GM19324 (cell line): ENCODE data around the gene CNTNAP2.

ENCODE experiments used
- ATAC-seq: cut with Tn5 transposase; IDR thresholded peaks from one replicate; pipeline ENCODE4 v1.9.1; 2021; ENCODE audit warnings: mild to moderate bottlenecking, moderate library complexity; ENCODE audit not compliant: unreplicated experiment, low FRiP score

CNTNAP2 gene

DNA sequence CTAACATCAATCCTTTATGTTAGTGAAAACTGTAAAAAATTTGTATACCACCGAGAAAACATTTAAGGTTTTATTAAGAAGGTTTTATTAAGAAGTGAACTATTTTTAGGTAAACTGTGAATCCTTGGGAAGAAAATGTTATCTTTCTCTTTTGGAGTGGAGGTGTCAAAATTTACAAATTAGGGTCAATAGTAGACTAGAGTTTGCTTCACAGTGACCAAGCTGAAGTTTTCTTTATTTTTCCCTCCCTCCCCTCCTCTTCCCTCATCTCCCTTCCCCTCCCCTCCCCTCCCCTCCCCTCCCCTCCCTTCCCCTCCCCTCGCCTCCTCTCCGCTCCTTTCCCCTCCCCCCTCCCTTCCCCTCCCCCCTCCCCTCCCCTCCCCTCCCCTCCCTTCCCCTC lies 168.8 kb downstream of the CNTNAP2 start:
- ATAC-seq = no peak

DNA sequence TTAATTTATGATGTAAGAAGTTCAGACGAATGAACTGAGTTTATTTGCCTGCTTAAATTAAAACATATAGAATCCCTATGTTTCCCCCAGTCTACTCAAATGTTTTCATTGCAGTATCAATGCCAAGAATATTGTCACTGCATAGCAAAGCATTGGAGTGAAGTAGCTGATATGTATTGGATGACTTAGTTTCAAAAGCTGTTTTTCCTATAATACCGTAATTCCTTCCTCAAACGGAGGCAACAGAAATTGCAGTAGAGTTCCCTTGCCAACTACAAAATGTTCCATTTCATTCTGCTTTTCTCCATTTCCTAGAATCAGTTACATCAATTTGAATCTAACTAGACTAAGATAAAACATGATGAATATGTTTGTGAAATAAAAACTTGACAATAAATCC lies 174.1 kb downstream of the CNTNAP2 start:
- ATAC-seq = no peak

DNA sequence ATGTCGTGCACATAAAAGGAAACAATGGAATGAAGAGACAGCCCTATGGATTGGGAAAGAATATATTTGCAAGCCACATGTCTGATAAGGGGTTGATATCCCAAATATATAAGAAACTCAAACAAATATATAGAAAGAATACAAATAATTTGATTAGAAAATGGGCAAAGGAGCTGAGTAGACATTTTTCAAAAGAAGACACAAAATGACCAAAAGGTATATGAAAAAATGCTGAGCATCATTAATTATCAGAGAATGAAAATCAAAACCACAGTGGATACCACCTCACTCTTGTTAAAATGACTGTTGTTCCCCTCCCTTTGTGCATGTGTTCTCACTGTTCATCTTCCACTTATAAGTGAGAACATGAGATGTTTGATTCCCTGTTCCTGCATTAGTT lies 175.3 kb downstream of the CNTNAP2 start:
- ATAC-seq = no peak

DNA sequence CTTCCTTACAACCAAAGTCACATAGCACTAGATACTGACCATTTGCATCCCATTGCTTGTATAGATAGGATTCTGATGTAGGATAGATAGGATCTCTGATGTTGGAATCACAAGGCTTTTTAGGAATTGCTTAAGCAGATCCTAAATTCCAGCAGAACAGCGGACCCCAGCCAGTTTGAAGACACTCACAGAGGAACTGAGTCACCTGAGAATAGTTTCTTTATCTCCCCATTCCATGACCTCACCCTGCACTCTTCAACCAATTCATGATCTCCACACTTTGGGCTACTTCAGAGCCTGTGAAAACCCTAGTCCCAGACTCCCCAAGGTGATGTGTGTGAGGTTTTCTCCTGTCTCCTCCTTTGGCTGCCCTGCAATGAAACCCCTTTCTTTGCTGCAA lies 179.4 kb downstream of the CNTNAP2 start:
- ATAC-seq = no peak

DNA sequence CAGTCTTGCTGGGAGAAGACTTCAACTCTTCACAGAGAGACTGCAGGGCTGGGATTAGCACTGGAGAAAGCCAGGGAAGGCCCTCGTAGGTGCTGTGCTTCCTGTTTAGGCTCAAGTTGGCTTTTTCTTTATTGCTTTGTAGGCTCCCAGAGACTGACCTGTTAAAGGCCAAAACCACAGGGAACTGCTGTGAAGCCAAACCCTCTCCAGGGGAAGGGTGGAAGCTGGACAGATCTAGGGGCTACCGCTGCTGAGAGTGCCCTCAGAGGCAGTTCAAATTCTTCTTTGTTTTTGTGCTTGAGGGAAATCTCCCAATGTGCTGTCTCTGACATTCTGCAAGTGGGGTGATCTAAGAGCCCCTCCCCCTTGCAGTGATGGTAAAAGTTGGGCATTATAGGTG lies 198.4 kb downstream of the CNTNAP2 start:
- no peak for ATAC-seq

DNA sequence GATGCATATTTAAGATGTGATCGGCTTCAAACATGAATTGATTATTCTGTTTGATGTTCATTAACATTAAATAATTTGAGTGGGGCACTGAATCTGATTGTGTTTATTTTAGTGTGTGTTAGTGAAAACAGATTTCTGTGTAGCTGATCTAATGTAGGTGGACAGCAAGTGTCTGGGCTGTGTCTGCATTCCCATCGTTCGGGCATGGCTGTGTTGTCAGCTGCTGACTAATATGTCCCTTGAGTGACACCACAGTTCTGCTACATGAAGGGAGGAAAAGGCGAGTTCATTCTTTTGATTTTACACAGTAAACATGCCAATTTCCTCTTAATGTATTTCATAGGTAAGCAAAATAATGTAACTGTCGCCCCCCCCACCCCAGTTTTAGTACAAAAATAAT lies 203.0 kb downstream of the CNTNAP2 start:
- ATAC-seq = no peak

DNA sequence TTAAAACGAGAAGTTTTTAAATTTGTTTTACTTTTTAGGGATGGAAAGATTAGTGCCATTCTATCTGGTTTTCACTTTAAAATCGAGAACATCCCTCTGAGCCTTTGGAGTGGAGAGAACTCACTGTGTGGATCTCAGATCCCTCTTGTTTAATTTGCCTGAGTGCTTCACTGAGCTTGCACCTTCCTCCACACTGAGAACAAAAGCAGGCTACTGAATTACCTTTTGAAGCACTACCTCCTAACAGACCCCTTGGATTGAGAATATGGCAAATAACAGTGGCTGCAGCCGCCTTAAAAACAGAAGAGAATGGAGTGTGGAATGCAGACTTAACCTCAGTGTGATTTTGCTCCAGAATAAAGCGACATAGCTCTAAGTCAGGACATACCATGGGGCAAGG lies 204.7 kb downstream of the CNTNAP2 start:
- ATAC-seq = no peak

DNA sequence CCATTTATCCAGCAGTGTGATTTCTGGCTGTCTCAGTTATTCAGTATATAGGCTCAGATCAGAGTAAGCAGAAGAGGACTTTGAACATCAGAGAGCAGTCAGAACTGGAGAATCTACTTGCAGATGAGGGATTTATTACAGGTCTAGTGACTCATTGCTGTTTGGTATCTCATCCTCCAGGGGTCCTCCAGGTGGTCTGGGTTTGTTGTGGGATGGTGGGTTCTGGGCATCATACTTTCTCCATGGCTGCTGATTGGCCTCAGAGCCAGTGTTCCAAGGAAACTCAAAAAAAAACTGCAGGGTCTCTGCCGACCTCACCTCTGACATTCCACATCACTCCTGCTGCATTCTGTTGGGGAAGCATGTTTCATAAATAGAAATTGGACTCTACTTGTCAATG lies 214.8 kb downstream of the CNTNAP2 start:
- ATAC-seq = no peak

DNA sequence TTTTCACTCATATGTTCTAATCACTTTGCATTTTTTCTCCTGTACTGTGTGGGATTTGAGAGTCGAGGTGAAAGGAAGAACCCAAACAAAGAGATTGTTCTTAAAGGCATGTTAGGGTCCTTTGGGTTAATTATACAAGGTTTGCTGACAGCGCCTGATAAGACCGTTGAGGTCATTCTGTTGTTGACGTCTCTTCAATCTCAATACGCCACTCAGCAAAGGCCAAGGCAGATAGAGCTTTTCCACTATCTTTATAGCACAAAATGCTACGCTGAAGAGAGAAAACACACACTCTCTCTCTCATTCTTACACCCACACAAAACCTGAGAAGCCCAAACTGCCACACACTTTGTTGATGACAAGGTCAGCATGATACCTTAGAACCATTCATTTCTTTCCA lies 228.7 kb downstream of the CNTNAP2 start:
- ATAC-seq = no peak

DNA sequence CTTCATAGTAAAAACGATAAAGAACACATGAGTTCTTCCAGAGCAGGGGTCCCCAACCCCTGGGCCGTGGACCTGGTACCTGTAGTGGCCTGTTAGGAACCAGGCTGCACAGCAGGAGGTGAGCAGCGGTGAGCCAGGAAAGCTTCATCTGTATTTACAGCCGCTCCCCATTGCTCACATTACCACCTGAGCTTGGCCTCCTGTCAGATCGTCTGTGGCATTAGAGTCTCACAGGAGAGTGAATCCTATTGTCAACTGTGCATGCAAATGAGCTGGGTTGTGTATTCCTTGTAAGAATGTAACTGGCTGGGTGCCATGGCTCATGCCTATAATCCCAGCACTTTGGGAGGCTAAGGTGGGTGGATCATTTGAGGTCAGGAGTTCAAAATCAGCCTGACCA lies 229.5 kb downstream of the CNTNAP2 start:
- ATAC-seq = no peak

DNA sequence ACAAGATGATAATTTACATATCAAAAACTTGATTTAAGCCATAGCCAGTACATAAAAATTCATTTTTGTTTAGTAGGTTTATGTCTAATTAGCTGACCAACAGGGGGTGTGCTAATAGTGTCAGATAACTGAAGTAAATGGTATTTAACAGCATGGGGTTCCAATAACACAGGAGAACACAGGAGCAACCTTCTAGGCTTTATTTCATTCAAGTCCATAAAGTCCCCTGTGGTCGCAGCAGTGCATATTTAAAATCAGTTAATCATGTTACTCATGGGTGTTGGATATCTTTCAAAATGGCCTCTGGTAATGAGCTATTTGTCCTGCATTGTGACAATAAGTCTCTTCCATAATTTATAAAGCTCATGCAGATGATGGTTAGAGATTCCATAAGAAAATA lies 238.6 kb downstream of the CNTNAP2 start:
- no peak for ATAC-seq

DNA sequence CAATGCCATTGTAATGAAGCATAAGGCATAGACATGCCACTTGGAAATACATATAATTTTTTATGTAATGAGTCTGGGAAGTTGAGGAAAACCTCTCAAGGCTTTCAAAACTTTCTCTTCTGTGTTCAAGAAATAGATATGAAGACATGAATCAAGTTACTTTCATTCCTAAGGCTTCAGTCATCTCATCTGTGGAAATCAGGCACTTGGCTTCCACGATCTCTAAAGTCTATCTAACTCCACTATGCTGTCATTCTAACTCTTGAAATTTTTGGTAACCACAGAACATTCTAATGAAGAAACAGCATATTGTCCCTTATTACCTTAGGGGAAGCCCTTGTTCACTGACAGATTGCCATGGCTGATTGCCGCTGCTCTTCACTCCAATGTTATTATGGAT lies 242.6 kb downstream of the CNTNAP2 start:
- no peak for ATAC-seq

DNA sequence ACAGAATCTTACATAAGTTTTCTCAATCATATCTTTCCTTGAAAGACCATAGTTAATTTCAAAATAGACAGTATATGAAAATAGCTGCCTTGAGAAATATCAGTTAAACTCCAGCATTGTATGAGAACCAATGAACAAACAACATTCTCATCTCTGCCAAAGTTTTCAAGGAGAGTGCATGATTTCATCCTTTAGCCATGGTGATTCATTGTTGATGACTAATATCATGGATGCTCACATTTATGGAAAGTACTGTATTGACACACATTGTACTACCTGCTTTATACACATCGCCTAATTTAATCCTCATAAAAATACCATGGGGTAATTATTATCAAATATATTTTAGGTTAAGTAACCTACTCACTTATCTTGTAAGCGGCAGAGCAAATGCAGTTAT lies 250.3 kb downstream of the CNTNAP2 start:
- ATAC-seq = no peak

DNA sequence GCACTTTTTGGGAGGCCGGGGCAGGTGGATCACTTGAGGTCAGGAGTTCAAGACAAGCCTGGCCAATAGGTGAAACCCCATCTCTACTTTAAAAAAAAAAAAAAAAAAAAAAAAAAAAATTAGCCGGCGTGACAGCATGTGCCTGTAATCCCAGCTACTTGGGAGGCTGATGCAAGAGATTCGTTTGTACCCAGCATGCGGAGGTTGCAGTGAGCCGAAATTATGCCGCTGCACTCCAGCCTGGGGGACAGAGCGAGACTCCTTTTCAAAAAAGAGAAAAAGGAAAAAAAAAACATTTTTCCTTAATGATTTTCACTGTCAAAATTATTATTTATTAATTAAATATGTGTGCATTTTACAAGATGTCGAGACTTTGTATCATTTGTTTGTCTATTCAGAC lies 253.6 kb downstream of the CNTNAP2 start:
- no peak for ATAC-seq

DNA sequence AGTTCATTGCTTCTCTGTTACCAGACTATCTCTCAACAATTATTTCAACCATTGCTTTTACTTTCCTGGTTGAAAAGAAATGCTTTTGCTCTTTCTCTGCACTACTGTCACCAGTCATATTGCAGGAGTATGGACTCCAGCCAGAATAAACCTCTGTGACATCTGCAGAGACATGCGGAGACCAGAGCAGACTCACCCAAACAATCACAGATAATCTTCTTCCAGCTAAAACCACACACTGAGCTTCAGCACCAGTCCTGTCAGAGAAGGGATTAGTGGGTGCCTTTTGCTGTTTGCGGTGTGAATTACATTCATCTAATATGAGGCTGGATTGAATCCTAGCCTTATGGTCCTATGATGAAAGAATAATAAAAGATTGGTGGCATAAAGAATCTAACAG lies 258.6 kb downstream of the CNTNAP2 start:
- ATAC-seq = no peak

DNA sequence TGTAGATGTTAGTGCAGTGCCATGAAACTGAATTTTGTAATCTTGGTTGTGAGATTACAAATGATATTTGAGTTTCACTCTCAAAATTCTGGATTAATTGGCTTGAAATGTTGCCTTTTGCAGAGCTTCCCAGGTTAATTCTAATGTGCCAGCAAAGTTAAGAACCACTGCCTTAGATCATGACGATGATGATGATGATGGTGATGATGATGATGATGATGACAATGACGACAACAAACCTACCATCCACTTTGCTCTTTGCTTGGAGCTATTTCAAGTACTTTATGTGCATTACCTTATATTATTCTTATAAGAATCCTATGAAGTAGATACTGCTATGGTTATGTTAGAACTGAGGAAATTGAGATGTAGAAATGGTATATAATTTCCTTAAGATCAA lies 261.6 kb downstream of the CNTNAP2 start:
- ATAC-seq = no peak

DNA sequence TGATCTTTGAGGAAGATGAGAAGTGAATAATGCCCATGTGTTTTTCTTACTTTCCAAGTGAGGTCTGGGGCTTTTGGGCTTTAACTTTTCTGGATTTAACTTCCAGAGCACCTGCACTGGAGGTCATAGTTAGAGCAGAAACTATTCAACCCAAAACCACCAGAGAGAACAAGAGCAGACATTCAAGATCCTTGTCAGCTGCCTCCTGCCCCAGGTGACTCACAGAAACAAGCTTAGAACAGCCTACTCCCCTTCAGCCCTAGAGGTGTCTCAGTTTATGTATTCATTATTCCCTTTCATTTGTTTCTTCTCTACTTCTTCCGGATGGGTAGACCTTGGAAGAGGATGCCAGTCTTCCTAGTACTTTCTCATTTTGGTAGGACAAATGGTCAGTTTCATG lies 270.5 kb downstream of the CNTNAP2 start:
- no peak for ATAC-seq

DNA sequence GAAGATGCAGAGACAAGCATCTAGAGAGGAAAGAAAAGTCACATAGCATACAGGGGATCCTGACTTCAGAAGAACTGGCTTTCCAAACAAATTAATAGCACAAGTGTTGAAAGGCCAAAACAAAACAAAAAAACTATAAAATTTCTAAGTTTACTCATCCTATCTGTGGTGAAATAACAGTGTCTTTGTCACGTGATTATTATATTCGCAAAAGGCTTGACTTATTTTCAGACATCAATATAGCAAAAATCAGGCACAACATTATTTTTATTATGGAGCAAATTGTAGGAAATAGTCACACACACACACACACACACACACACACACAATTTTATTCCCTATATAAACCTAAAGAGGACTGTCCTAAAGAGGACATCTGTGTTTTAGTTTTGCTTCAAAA lies 272.3 kb downstream of the CNTNAP2 start:
- ATAC-seq = no peak

DNA sequence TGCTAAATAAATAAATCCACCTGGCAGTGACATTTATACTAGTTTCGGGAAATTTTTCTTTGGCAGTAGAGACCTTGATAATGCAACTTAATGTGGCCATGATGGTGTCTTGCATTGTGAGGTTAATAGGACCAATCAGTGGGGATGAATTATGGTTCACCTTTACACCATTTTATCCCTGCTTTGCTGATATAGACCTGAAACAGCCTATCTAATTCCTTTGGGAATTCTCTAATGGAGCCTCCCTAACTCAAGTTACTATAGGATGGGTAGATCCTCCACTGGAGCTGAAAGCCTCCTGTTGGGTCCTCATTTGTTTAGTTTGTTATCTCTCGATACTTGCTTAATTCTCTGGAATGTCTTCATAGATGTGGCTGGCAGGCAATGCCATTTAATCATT lies 276.7 kb downstream of the CNTNAP2 start:
- ATAC-seq = no peak

DNA sequence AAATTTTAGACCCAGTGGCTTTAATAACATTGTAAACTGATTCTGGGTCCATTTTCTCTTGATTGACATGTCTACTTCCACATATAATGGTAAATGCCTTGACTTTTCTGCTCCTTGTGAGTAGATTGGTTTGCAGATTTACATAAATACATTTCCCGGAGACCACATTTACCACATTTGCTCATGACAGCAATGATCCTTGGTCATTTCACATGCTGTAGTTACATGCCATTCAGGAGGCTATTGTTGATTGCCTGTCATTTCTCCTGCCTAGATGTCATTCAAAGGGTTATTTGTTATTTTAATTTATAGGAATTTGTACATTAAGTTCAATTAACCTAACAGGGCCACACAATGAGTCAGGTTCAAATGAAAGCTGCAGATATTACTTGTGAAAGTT lies 280.5 kb downstream of the CNTNAP2 start:
- ATAC-seq = no peak

DNA sequence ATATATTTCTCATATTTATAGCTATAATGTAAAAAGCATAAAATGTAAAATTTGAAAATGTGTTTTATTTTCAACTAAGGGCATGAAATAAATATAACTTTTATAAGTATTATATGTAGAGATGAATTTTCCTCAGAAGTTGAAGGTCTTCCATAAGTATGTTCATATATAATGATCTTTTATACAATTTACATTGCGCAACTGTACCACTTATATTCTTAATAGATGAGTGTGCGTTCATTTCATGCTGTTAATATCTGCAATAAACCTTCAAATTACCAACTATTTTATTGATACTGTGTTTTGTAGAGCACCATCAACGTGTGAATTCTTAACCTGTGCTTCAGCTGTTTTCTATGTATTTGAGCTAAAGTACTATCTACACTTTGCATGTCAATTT lies 285.3 kb downstream of the CNTNAP2 start:
- no peak for ATAC-seq

DNA sequence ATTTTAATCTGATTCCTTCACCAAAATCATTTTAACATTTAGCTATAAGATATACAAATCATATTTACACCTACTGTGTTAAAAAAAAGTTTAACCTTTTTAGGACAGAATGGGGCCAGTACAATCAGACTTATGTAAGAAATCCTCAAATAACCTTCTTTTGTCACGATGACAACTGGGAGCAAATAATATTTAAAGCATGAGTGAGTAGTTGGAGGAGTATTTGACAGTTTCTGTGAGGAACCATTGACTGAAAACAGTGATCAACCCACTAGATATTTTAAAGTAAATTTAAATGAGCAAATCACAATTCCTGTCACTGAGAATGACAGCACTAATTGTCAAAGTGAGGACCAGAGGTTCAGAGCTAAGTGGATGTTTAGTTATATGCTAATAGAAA lies 289.1 kb downstream of the CNTNAP2 start:
- no peak for ATAC-seq

DNA sequence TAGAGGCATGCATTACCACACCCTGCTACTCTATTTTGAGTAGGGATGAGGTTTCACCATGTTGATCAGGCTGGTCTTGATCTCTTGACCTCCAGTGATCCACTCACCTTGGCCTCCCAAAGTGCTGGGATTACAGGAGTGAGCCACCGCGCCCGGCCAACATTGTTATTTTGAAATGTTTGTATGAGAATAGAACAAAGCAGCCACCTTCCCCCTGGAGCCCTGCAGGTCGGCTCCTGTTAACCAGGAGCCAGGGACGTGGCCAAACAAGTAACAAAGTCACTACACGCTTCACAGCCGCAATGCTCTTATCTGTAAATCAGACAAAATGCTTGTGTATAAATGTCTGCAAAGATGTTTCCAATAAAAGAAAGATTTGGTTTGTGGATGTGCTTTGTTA lies 295.4 kb downstream of the CNTNAP2 start:
- no peak for ATAC-seq

DNA sequence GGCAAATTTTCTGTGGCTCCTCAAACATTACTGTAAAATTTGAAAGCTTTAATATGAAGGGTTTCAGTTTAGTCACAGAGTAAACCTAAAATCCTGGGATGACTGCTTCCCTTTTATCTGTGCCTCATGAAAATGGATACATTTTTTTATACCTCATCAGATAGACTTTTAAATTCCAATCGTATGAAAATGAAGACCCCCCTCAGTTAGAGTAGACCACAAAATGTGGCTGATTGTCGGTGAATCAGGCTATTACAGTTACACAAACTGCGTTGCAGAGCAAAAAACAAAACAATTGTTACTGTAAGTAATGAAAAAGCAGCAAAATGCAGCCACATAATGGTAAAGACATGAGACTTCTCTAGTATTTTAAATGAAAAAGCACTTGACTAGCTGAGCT lies 296.2 kb downstream of the CNTNAP2 start:
- ATAC-seq = no peak
